Measurements from ENCODE around the gene ZNF341.

Gene ZNF341

DNA sequence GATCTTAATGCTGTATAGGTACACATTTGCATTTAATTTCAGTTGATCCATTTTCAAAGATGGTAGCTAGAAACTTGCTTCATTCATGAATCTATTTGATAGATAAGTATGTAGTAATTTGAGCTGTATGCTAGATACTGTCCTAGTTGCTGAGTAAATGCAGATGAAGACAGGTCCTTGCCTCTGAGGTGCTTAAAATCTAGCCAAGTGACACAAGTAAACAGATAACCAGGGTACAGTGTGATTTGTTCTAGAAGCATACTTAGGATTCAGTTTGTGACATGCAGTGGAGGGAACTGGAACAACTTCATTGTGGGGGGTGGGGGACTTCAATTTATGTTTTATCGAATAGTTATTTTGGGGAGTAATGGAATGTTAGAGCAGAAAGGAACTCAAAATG lies 88.6 kb downstream of the ZNF341 start:
- H4K20me1 ChIP-seq, result peaks cover 99 to 100% (median 100%) of the 10 kb centered on the region in 11 experiments
- peak overlapping the region in 6 of 11 experiments; percentile 41 to 56 (median 49); a peak in 10 of 22 replicates for H3K4me2 ChIP-seq

DNA sequence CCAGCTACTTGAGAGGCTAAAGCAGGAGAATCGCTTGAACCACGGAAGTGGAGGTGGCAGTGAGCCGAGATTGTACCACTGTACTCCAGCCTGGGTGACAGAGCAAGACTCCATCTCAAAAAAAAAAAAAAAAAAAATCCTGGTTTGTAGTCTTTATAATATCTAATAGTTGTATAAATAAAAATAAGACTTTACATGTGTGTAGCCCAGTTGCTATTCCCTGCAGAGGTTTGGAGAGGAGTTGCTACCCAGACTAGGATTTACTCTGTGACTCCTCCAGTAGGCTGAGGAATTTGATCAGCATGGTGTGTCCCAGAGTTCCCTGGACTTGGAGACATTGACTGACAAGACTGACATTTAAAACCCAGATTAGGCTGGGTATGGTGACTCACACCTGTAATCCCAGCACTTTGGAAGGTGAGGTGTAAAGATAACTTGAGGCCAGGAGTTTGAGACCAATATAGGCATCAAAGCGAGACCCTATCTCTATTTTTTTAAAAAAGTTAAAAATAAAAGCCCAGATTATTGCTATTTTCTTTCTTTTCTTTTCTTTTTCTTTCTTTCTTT lies 89.6 kb downstream of the ZNF341 start:
- no peak for TF ChIP-seq Cebpa-rat (IDR thresholded peaks at IDR 0.05)
- H3K4me3 ChIP-seq, result no peak overlapping the region
- no peaks in the 10 kb centered on the region for H3K9me3 ChIP-seq (replicated peaks in 1 of 11)
- H3K4me2 ChIP-seq, result no peak overlapping the region
- H3K27ac ChIP-seq, result no peak overlapping the region
- peaks cover 99 to 100% (median 100%) of the 10 kb centered on the region in 11 experiments for H4K20me1 ChIP-seq
- H3K9ac ChIP-seq, result no peak overlapping the region
- peaks cover 24 to 76% (median 34%) of the 10 kb centered on the region in 11 experiments for H3K36me3 ChIP-seq
- H3K4me1 ChIP-seq, result peaks cover 23 to 80% (median 30%) of the 10 kb centered on the region in 10 experiments
- H3K27me3 ChIP-seq, result no peaks in the 10 kb centered on the region

More for the DNA sequence above, 88.6 kb downstream of the ZNF341 start:
- no peak overlapping the region for H3K4me3 ChIP-seq
- no peaks in the 10 kb centered on the region for H3K9me3 ChIP-seq (replicated peaks in 1 of 11)
- peaks cover 33 to 86% (median 44%) of the 10 kb centered on the region in 11 experiments for H3K36me3 ChIP-seq
- no peak overlapping the region for H3K27ac ChIP-seq
- no peaks in the 10 kb centered on the region for H3K27me3 ChIP-seq
- peaks cover 22 to 80% (median 25%) of the 10 kb centered on the region in 10 experiments for H3K4me1 ChIP-seq
- no peak overlapping the region for H3K9ac ChIP-seq
- TF ChIP-seq Cebpa-rat (IDR thresholded peaks at IDR 0.05), result no peak

- no peak overlapping the region for H3K4me2 ChIP-seq
- no peaks in the 10 kb centered on the region for H3K9me3 ChIP-seq (replicated peaks in 1 of 11)
- no peak for TF ChIP-seq Cebpa-rat (IDR thresholded peaks at IDR 0.05)
- peaks cover 34 to 80% (median 40%) of the 10 kb centered on the region in 10 experiments for H3K4me1 ChIP-seq
- H4K20me1 ChIP-seq, result peaks cover 99 to 100% (median 100%) of the 10 kb centered on the region in 11 experiments
- no peak overlapping the region for H3K27ac ChIP-seq
- H3K4me3 ChIP-seq, result no peak overlapping the region
- H3K9ac ChIP-seq, result no peak overlapping the region
- peaks cover 20 to 67% (median 27%) of the 10 kb centered on the region in 11 experiments for H3K36me3 ChIP-seq
- H3K27me3 ChIP-seq, result no peaks in the 10 kb centered on the region
Measured at GRCh38 chr20:33822423-33822822, 90.6 kb downstream of the ZNF341 start.

DNA sequence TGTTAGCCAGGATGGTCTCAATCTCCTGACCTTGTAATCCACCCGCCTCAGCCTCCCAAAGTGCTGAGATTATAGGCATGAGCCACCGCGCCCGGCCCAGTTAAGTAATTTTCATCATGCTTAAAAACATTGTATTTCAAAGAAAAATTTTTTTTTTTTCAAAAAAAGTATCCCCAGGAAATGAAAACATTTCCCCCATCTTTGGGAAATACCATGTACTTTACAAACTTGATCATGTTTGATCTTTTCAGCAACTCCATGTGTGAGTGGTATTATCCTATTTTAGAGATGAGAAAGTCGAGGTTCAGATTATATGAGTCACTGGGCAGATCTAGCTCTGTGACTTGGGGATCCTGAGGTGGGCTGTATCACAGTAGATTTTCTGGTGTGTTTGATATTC lies 91.2 kb downstream of the ZNF341 start:
- H3K27me3 ChIP-seq, result no peaks in the 10 kb centered on the region
- no peaks in the 10 kb centered on the region for H3K9me3 ChIP-seq (replicated peaks in 1 of 11)
- no peak overlapping the region for H3K4me2 ChIP-seq
- peaks cover 39 to 80% (median 46%) of the 10 kb centered on the region in 10 experiments for H3K4me1 ChIP-seq
- no peak for TF ChIP-seq Cebpa-rat (IDR thresholded peaks at IDR 0.05)
- no peak overlapping the region for H3K27ac ChIP-seq
- no peak overlapping the region for H3K4me3 ChIP-seq
- peaks cover 20 to 64% (median 27%) of the 10 kb centered on the region in 11 experiments for H3K36me3 ChIP-seq
- no peak overlapping the region for H3K9ac ChIP-seq
- H4K20me1 ChIP-seq, result peaks cover 99 to 100% (median 100%) of the 10 kb centered on the region in 11 experiments

DNA sequence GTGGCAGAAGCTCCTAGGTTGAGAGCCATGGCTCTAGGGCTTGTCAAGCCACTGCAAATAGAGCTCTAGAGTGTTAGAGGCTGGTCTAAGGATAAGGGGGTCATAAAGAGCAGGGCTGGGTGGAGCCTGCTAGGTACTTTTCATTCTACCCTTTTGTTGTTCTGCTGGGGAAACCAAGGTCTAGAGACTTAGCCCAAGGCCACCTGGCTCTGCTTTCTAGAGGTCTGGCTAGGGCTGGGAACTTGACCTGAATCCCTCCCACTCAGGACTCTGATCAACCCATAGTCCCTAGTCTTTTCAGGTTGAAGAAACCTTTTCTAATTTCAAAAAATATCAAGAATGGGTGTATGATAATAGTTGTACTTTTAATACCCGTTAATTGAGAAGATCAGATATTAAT lies 93.1 kb downstream of the ZNF341 start:
- no peaks in the 10 kb centered on the region for H3K9me3 ChIP-seq (replicated peaks in 1 of 11)
- H4K20me1 ChIP-seq, result peaks cover 99 to 100% (median 100%) of the 10 kb centered on the region in 11 experiments
- H3K27me3 ChIP-seq, result no peaks in the 10 kb centered on the region
- H3K4me1 ChIP-seq, result peaks cover 39 to 80% (median 46%) of the 10 kb centered on the region in 10 experiments
- H3K9ac ChIP-seq, result no peak overlapping the region
- no peak overlapping the region for H3K4me3 ChIP-seq
- H3K27ac ChIP-seq, result no peak overlapping the region
- H3K36me3 ChIP-seq, result peaks cover 14 to 49% (median 22%) of the 10 kb centered on the region in 11 experiments
- TF ChIP-seq Cebpa-rat (IDR thresholded peaks at IDR 0.05), result no peak
- H3K4me2 ChIP-seq, result no peak overlapping the region

GRCh38 chr20:33825340-33826269 lies 93.8 kb downstream of the ZNF341 start:
- H3K27me3 ChIP-seq, result no peaks in the 10 kb centered on the region
- H4K20me1 ChIP-seq, result peaks cover 99 to 100% (median 100%) of the 10 kb centered on the region in 11 experiments
- peaks cover 42 to 80% (median 48%) of the 10 kb centered on the region in 10 experiments for H3K4me1 ChIP-seq
- H3K27ac ChIP-seq, result no peak overlapping the region
- H3K4me2 ChIP-seq, result peak overlapping the region in 3 of 11 experiments; percentile 51 to 68 (median 53); a peak in 7 of 22 replicates
- TF ChIP-seq Cebpa-rat (IDR thresholded peaks at IDR 0.05), result no peak
- no peaks in the 10 kb centered on the region for H3K9me3 ChIP-seq (replicated peaks in 1 of 11)
- H3K4me3 ChIP-seq, result no peak overlapping the region
- H3K36me3 ChIP-seq, result peaks cover 14 to 49% (median 22%) of the 10 kb centered on the region in 11 experiments
- H3K9ac ChIP-seq, result no peak overlapping the region

DNA sequence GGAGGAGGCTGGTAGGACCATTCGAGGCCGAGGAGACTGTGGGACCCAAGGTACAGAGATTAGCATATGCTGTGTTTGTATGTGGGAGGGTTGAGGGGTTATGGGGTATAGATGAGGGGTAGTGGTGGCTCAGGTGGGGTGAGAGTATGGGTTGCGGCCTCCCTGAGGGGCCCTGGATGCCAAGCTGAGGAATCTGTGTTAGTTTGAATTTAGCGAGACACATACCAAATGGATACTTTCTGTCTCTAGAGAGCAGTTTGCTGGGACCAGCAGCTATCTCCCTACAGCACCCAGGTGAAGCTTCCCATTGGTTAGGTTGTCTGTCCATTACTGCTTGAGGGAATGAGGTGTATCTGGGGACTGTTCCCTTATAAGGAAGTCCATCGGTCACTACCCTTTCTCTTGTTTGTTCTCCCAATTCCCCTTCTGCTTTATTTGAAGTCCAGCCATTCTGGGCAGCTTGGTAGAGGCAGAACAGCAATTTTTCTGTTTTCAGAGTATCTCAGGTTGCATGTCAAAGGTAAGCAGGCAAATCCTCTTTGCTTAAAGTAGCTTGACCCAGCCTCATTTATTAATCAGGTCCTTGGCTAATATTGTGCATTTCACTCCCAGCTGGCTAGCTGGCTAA lies 94.6 kb downstream of the ZNF341 start:
- Histone ChIP-seq H3K9ac (no peak overlapping the region), H3K4me1 (peaks cover 43 to 82% (median 49%) of the 10 kb centered on the region in 10 experiments), H3K4me2 (peak overlapping the region in 6 of 11 experiments; percentile 47 to 76 (median 57); a peak in 10 of 22 replicates), H3K9me3 (replicated peaks in 1 of 11) (no peaks in the 10 kb centered on the region), H3K27me3 (no peaks in the 10 kb centered on the region), H3K27ac (no peak overlapping the region), H4K20me1 (peaks cover 97 to 100% (median 100%) of the 10 kb centered on the region in 11 experiments), H3K4me3 (no peak overlapping the region), H3K36me3 (peaks cover 16 to 46% (median 24%) of the 10 kb centered on the region in 11 experiments)
- no peak for TF ChIP-seq Cebpa-rat (IDR thresholded peaks at IDR 0.05)

DNA sequence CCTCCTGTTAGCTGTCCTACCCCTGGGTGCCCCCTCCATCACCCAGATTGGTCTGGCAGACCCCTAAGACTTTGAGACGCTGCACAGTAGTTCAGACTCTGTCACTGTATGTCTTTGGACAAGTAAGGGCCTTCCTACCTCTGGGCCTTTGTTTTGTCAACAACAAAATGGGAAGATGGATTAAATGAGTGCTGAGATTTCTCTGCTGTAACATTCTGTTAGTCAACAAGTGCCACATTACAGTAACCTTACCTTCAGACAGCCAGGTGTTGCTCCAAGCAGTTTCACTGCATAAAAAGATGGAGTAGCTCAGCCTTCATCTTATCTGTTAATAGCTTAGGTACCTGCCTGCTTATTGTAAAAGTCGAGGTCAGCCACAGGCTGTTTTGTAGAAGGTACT lies 95.3 kb downstream of the ZNF341 start:
- H3K27me3 ChIP-seq, result no peaks in the 10 kb centered on the region
- H3K9me3 ChIP-seq (replicated peaks in 1 of 11), result no peaks in the 10 kb centered on the region
- H3K9ac ChIP-seq, result peak overlapping the region in 3 of 11 experiments; percentile 3 to 53 (median 18); a peak in 1 of 22 replicates
- peak overlapping the region; percentile 47 to 80 (median 68) for H3K4me2 ChIP-seq
- peaks cover 97 to 100% (median 100%) of the 10 kb centered on the region in 11 experiments for H4K20me1 ChIP-seq
- H3K4me3 ChIP-seq, result no peak overlapping the region
- peak overlapping the region in 1 of 11 experiments; percentile 48; a peak in 1 of 22 replicates for H3K27ac ChIP-seq
- TF ChIP-seq Cebpa-rat (IDR thresholded peaks at IDR 0.05), result no peak
- H3K36me3 ChIP-seq, result peaks cover 18 to 50% (median 30%) of the 10 kb centered on the region in 11 experiments
- peaks cover 43 to 83% (median 49%) of the 10 kb centered on the region in 10 experiments for H3K4me1 ChIP-seq

All from BLaER1 treated with 17β-estradiol and CSF1 and Interleukin-3, amounts not matched to agents 10 nM and 100 nM (cell line).